PC-9 (cell line): ENCODE results near the gene GET3.
A peak's percentile ranks its signal among the peaks of the same experiment; 100 is the strongest.

Source experiments
- EZH2 ChIP-seq: fragments of 200-600 bp; sonication (generic); IDR thresholded peaks from 2 replicates; pipeline ENCODE4 v1.8.0; 2017; ENCODE audit warnings: antibody characterized with exemption, low read depth
- TF ChIP-seq, protein P1 (sequence below): fragments of 200-600 bp; sonication (generic); conservative IDR thresholded peaks from 2 replicates; pipeline ENCODE4 v1.6.1; 2017; ENCODE audit warnings: mixed run types, antibody characterized with exemption, mild to moderate bottlenecking, moderate library complexity

DNA sequence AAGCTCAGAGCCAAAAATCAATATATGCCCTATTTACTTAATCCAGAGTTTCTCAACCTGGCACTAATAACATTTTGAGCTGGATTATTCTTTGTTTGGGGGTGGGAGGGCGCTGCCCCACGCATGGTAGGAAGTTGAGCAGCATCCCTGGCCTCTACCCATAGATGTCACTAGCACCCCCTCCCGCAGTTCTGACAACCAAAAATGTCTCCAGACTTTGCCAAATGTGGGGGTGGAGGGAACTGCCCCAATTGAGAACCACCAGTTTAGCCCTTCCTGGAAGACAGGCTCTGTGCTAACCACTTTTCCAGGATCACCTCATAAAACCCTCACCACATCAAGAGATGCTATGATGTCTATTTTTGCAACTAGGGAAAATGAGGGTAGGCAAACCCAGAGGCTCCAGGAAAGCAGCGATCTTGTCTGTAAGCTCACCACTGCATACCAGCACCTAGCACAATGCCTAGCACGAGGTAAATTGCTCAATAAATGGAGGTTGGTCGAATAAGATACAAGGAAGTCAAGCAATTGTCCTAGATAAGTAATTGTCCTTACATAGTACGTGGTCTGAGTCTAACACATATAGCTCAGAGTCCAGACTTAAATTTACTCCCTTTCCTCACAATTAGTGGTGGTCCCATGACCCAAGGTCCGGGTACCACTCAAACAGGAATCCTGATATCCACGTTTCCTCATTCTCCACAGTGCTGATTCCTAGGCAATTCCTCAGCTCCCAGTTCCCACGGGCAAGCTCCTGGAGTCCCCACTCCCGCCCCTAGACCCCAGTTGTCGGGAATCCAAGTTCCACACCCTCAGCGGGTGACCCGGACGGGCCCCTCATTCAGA, 3.7 kb upstream of the GET3 start:
- TF ChIP-seq, protein P1, sequence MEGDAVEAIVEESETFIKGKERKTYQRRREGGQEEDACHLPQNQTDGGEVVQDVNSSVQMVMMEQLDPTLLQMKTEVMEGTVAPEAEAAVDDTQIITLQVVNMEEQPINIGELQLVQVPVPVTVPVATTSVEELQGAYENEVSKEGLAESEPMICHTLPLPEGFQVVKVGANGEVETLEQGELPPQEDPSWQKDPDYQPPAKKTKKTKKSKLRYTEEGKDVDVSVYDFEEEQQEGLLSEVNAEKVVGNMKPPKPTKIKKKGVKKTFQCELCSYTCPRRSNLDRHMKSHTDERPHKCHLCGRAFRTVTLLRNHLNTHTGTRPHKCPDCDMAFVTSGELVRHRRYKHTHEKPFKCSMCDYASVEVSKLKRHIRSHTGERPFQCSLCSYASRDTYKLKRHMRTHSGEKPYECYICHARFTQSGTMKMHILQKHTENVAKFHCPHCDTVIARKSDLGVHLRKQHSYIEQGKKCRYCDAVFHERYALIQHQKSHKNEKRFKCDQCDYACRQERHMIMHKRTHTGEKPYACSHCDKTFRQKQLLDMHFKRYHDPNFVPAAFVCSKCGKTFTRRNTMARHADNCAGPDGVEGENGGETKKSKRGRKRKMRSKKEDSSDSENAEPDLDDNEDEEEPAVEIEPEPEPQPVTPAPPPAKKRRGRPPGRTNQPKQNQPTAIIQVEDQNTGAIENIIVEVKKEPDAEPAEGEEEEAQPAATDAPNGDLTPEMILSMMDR, result peak; percentile 60
- TF ChIP-seq EZH2, result no peak
